HEK293 (cell line): ENCODE data around the gene TULP1.
"Not testable (repeated sequence)": the region's sequence is repeated elsewhere in the genome, so short reads cannot be mapped to it uniquely, and the experiment has no call there.

Experiments used
- CTCF ChIA-PET: fragments of 350-600 bp; formaldehyde crosslinking; extraction: SDS; loops from one replicate; lab custom pipeline; 2021; ENCODE audit warnings: antibody characterized with exemption; lab: Yijun Ruan, JAX
- POLR2A ChIA-PET: fragments of 300-600 bp; formaldehyde crosslinking; extraction: SDS; loops from one replicate; lab custom pipeline; 2020; ENCODE audit warnings: antibody characterized with exemption, inconsistent platforms; lab: Yijun Ruan, JAX
- H3K27ac ChIP-seq: fragments of 200-500 bp; sonication (Bioruptor generic); 2 replicates; pipeline ENCODE4 v1.5.1; 2014; ENCODE audit warnings: low read depth, low read length, control low read depth, inconsistent platforms; ENCODE audit errors: extremely low read depth
- H3K36me3 ChIP-seq, 2 experiments: fragments of 200-500 bp in 1 of 2; sonication (Bioruptor generic) in 1 of 2; 1 replicate in 1 of 2; 2 replicates in 1 of 2; pipeline ENCODE4 v1.5.1; 2014 to 2017; ENCODE audit warnings: inconsistent platforms in 2 of 2, low read length in 2 of 2; ENCODE audit not compliant: control insufficient read depth in 2 of 2, insufficient read depth in 1 of 2
- H3K4me1 ChIP-seq: fragments of 200-500 bp; sonication (Bioruptor generic); 2 replicates; pipeline ENCODE4 v1.5.1; 2014; ENCODE audit warnings: mild to moderate bottlenecking, low read length, inconsistent platforms; ENCODE audit not compliant: control insufficient read depth, insufficient read depth
- H3K4me3 ChIP-seq: 2 replicates; pipeline ENCODE4 v1.5.1; 2011; ENCODE audit warnings: low read depth, mild to moderate bottlenecking, control low read depth, low read length, moderate library complexity
- H3K9me3 ChIP-seq: fragments of 200-500 bp; sonication (Bioruptor generic); 2 replicates; pipeline ENCODE4 v1.5.1; 2014; ENCODE audit warnings: low read depth, low read length, inconsistent platforms; ENCODE audit not compliant: control insufficient read depth, insufficient read depth
- AEBP2 ChIP-seq: fragments of 450-650 bp; formaldehyde crosslinking; IDR thresholded peaks from 2 replicates; pipeline ENCODE4 v1.5.1; 2016; ENCODE audit warnings: missing biosample characterization, missing genetic modification characterization, borderline replicate concordance
- GLIS1 ChIP-seq: fragments of 450-650 bp; formaldehyde crosslinking; IDR thresholded peaks from 2 replicates; pipeline ENCODE4 v1.5.1; 2016; ENCODE audit warnings: missing biosample characterization, missing genetic modification characterization
- GLIS2 ChIP-seq: fragments of 450-650 bp; formaldehyde crosslinking; IDR thresholded peaks from 2 replicates; pipeline ENCODE4 v1.5.1; 2016; ENCODE audit warnings: missing biosample characterization, missing genetic modification characterization
- HOXA7 ChIP-seq: sonication (generic); formaldehyde crosslinking; IDR thresholded peaks from 2 replicates; pipeline ENCODE4 v1.8.1; 2022; ENCODE audit warnings: missing genetic modification reagents, borderline replicate concordance
- KLF1 ChIP-seq: fragments of 450-650 bp; formaldehyde crosslinking; IDR thresholded peaks from 2 replicates; pipeline ENCODE4 v1.5.1; 2016; ENCODE audit warnings: missing biosample characterization, missing genetic modification characterization
- KLF17 ChIP-seq: fragments of 450-650 bp; formaldehyde crosslinking; IDR thresholded peaks from 2 replicates; pipeline ENCODE4 v1.5.1; 2016; ENCODE audit warnings: missing biosample characterization, missing genetic modification characterization
- KLF9 ChIP-seq: fragments of 450-650 bp; formaldehyde crosslinking; IDR thresholded peaks from 2 replicates; pipeline ENCODE4 v1.5.1; 2016; ENCODE audit warnings: missing biosample characterization, missing genetic modification characterization, low read depth
- ZNF140 ChIP-seq: fragments of 450-650 bp; formaldehyde crosslinking; IDR thresholded peaks from 2 replicates; pipeline ENCODE4 v1.5.1; 2016; ENCODE audit warnings: missing biosample characterization, missing genetic modification characterization
- ZNF146 ChIP-seq: fragments of 450-650 bp; formaldehyde crosslinking; IDR thresholded peaks from 2 replicates; pipeline ENCODE4 v1.5.1; 2016; ENCODE audit warnings: missing biosample characterization, missing genetic modification characterization
- ZNF571 ChIP-seq: fragments of 450-650 bp; formaldehyde crosslinking; IDR thresholded peaks from 2 replicates; pipeline ENCODE4 v1.5.0; 2017; ENCODE audit warnings: missing biosample characterization, missing genetic modification characterization
- ZNF621 ChIP-seq: fragments of 450-650 bp; formaldehyde crosslinking; IDR thresholded peaks from 2 replicates; pipeline ENCODE4 v1.5.1; 2017; ENCODE audit warnings: missing biosample characterization, missing genetic modification characterization
- ZNF639 ChIP-seq: fragments of 450-650 bp; formaldehyde crosslinking; IDR thresholded peaks from 2 replicates; pipeline ENCODE4 v1.5.1; 2016; ENCODE audit warnings: missing biosample characterization, missing genetic modification characterization
- ZNF664 ChIP-seq: fragments of 450-650 bp; formaldehyde crosslinking; IDR thresholded peaks from 2 replicates; pipeline ENCODE4 v1.5.1; 2016; ENCODE audit warnings: missing biosample characterization, missing genetic modification characterization
- ZNF768 ChIP-seq: fragments of 450-650 bp; formaldehyde crosslinking; IDR thresholded peaks from 2 replicates; pipeline ENCODE4 v1.5.1; 2018; ENCODE audit warnings: missing biosample characterization, mild to moderate bottlenecking, missing genetic modification characterization

TULP1 gene

GRCh38 chr6:35539223-35539622 lies 26.5 kb upstream of the TULP1 start (continued):
- TF ChIP-seq ZNF639 (tag by site-specific recombination) = no peak

- CTCF ChIA-PET = interaction anchor here (1.0 to 1.7 kb wide), 4 partner anchors 14 to 49 kb away, joined by 3 to 13 read pairs (median 5); no protein-coding TSS in a partner anchor
- H3K27ac ChIP-seq, H3K4me1 ChIP-seq, H3K9me3 ChIP-seq, POLR2A ChIA-PET, H3K36me3 ChIP-seq, H3K4me3 ChIP-seq: not testable (repeated sequence)
- peak; percentile 92 for TF ChIP-seq KLF1 (tag by site-specific recombination)
Observed at GRCh38 chr6:35535847-35536246, 23.2 kb upstream of the TULP1 start.

GRCh38 chr6:35534407-35535170 lies 21.9 kb upstream of the TULP1 start:
- no peak for TF ChIP-seq ZNF571 (tag by site-specific recombination)
- peak; percentile 17; the same call in 1 of the 2 replicates for TF ChIP-seq GLIS1 (tag by site-specific recombination)
- no peaks in the 10 kb centered on the region for H3K36me3 ChIP-seq
- H3K9me3 ChIP-seq = no peaks in the 10 kb centered on the region
- no peak overlapping the region for H3K27ac ChIP-seq
- no peak overlapping the region for H3K4me3 ChIP-seq
- H3K4me1 ChIP-seq = no peaks in the 10 kb centered on the region
- ChIA-PET CTCF (interaction anchor here (0.9 to 3.7 kb wide), 2 partner anchors 12 to 18 kb away, joined by 4 to 36 read pairs; no protein-coding TSS in a partner anchor), POLR2A (no interaction called here)

GRCh38 chr6:35533981-35534380 lies 21.3 kb upstream of the TULP1 start:
- Histone ChIP-seq H3K27ac (no peak overlapping the region), H3K9me3 (no peaks in the 10 kb centered on the region), H3K4me3 (no peak overlapping the region), H3K36me3 (no peaks in the 10 kb centered on the region), H3K4me1 (no peaks in the 10 kb centered on the region)
- ChIA-PET POLR2A (no interaction called here), CTCF (interaction anchor here (0.6 to 3.7 kb wide), 5 partner anchors 11 to 422 kb away, joined by 3 to 36 read pairs (median 4); partner anchors contain the start of gene ARMC12)
- TF ChIP-seq ZNF621 (tag by site-specific recombination) = no peak
- no peak for TF ChIP-seq HOXA7 (CRISPR knock-in tag)
- no peak for TF ChIP-seq ZNF140 (tag by site-specific recombination)
- TF ChIP-seq KLF9 (tag by site-specific recombination) = no peak
- TF ChIP-seq ZNF768 (tag by site-specific recombination) = no peak
- TF ChIP-seq ZNF146 (tag by site-specific recombination) = no peak
- TF ChIP-seq GLIS2 (tag by site-specific recombination) = no peak
- no peak for TF ChIP-seq ZNF664 (tag by site-specific recombination)
- no peak for TF ChIP-seq AEBP2 (tag by site-specific recombination)
- TF ChIP-seq KLF17 (tag by site-specific recombination) = no peak
